NCI-H2227 treated with DMSO at 0.1 percent for 48 hours (cell line): ENCODE results near the gene MTHFSD.

ENCODE experiments used
- DNase-seq: peaks from one replicate; lab custom pipeline; 2025; lab: John Stamatoyannopoulos, UW

The MTHFSD gene

GRCh38 chr16:86512860-86513470 lies 42.1 kb downstream of the MTHFSD start:
- no peak for DNase-seq

- no peak for DNase-seq
Observed at GRCh38 chr16:86512301-86512859, 42.7 kb downstream of the MTHFSD start.

GRCh38 chr16:86511317-86512161 lies 43.5 kb downstream of the MTHFSD start:
- no peak for DNase-seq

- no peak for DNase-seq
Observed at GRCh38 chr16:86510465-86511261, 44.4 kb downstream of the MTHFSD start, which contains the start of gene FOXF1. FOXF1 (plus strand) TSS chr16:86510527; CDS start chr16:86510570, 43 bp downstream.

- DNase-seq: no peak
Observed at GRCh38 chr16:86509759-86510464, 45.1 kb downstream of the MTHFSD start.

- DNase-seq: no peak
Observed at GRCh38 chr16:86508947-86509758, 45.9 kb downstream of the MTHFSD start.

GRCh38 chr16:86508028-86508946 lies 46.7 kb downstream of the MTHFSD start:
- DNase-seq: no peak

- no peak for DNase-seq
Observed at GRCh38 chr16:86507173-86508027, 47.6 kb downstream of the MTHFSD start.

- no peak for DNase-seq
Observed at GRCh38 chr16:86505899-86506864, 48.9 kb downstream of the MTHFSD start.

- DNase-seq: no peak
Observed at GRCh38 chr16:86505185-86505898, 49.7 kb downstream of the MTHFSD start.

GRCh38 chr16:86504315-86505184 lies 50.5 kb downstream of the MTHFSD start:
- no peak for DNase-seq

- no peak for DNase-seq
Observed at GRCh38 chr16:86503830-86504229, 51.2 kb downstream of the MTHFSD start.

- no peak for DNase-seq
Observed at GRCh38 chr16:86502856-86503748, 51.9 kb downstream of the MTHFSD start.

GRCh38 chr16:86501989-86502855 lies 52.8 kb downstream of the MTHFSD start:
- DNase-seq: no peak
